ENCODE results near the gene INSR. TPM values are rescaled to one million over a fixed set of nuclear protein-coding genes. Genes with fewer than 3 reads are reported as not detected.
"Not testable (repeated sequence)": the region's sequence is repeated elsewhere in the genome, so short reads cannot be mapped to it uniquely, and the experiment has no call there.

The INSR gene
- total RNA-seq, 1 donor from 2014 or later, result 44.7 TPM

- H3K27ac Mint-ChIP-seq, result peak overlapping the region; percentile 72
- H3K36me3 Mint-ChIP-seq, result peaks cover 27% of the 10 kb centered on the region
- DNase-seq (ENCODE audit: low spot score in 2 of 2, unreplicated experiment in 2 of 2), result no peak
- H3K4me3 Mint-ChIP-seq, result no peak overlapping the region
- H3K9me3 Mint-ChIP-seq, result no peaks in the 10 kb centered on the region
- H3K27me3 Mint-ChIP-seq (ENCODE audit: low read depth), result no peaks in the 10 kb centered on the region
- no peak for TF ChIP-seq CTCF (IDR thresholded peaks at IDR 0.05; ENCODE audit: unreplicated experiment)
- peaks cover 3% of the 10 kb centered on the region for H3K4me1 Mint-ChIP-seq
Observed at GRCh38 chr19:7159105-7159933, 134.9 kb downstream of the INSR start.

- no peak for DNase-seq (ENCODE audit: low spot score in 2 of 2, unreplicated experiment in 2 of 2)
- Mint-ChIP-seq H3K9me3 (no peaks in the 10 kb centered on the region), H3K4me1 (no peaks in the 10 kb centered on the region), H3K4me3 (no peak overlapping the region), H3K27ac (no peak overlapping the region), H3K27me3 (ENCODE audit: low read depth) (no peaks in the 10 kb centered on the region), H3K36me3 (peaks cover 19% of the 10 kb centered on the region)
- no peak for TF ChIP-seq CTCF (IDR thresholded peaks at IDR 0.05; ENCODE audit: unreplicated experiment)
Observed at GRCh38 chr19:7153022-7153421, 141.2 kb downstream of the INSR start.

GRCh38 chr19:7152568-7152967 is 141.6 kb downstream of the INSR start:
- no peak overlapping the region for H3K4me3 Mint-ChIP-seq
- H3K27ac Mint-ChIP-seq, result peak overlapping the region; percentile 55
- no peaks in the 10 kb centered on the region for H3K9me3 Mint-ChIP-seq
- no peaks in the 10 kb centered on the region for H3K27me3 Mint-ChIP-seq (ENCODE audit: low read depth)
- TF ChIP-seq CTCF (IDR thresholded peaks at IDR 0.05; ENCODE audit: unreplicated experiment), result no peak
- DNase-seq (ENCODE audit: low spot score in 2 of 2, unreplicated experiment in 2 of 2), result no peak
- H3K36me3 Mint-ChIP-seq, result peaks cover 21% of the 10 kb centered on the region
- H3K4me1 Mint-ChIP-seq, result no peaks in the 10 kb centered on the region

- no peaks in the 10 kb centered on the region for H3K4me1 Mint-ChIP-seq
- H3K36me3 Mint-ChIP-seq, result peaks cover 34% of the 10 kb centered on the region
- H3K4me3 Mint-ChIP-seq, result no peak overlapping the region
- H3K27me3 Mint-ChIP-seq (ENCODE audit: low read depth), result no peaks in the 10 kb centered on the region
- peaks cover 9% of the 10 kb centered on the region for H3K9me3 Mint-ChIP-seq
- no peak for TF ChIP-seq CTCF (IDR thresholded peaks at IDR 0.05; ENCODE audit: unreplicated experiment)
- peak overlapping the region; percentile 21 for H3K27ac Mint-ChIP-seq
- no peak for DNase-seq (ENCODE audit: low spot score in 2 of 2, unreplicated experiment in 2 of 2)
Observed at GRCh38 chr19:7149956-7150705, 144.1 kb downstream of the INSR start.

- not testable (repeated sequence) for H3K4me1 Mint-ChIP-seq; H3K27me3 Mint-ChIP-seq (ENCODE audit: low read depth); H3K4me3 Mint-ChIP-seq; DNase-seq (ENCODE audit: low spot score in 2 of 2, unreplicated experiment in 2 of 2); H3K9me3 Mint-ChIP-seq; H3K27ac Mint-ChIP-seq
- H3K36me3 Mint-ChIP-seq, result peaks cover 36% of the 10 kb centered on the region
Observed at GRCh38 chr19:7147119-7147675, 147.0 kb downstream of the INSR start.

GRCh38 chr19:7146086-7146485 is 148.1 kb downstream of the INSR start:
- not testable (repeated sequence) for H3K4me1 Mint-ChIP-seq; H3K27me3 Mint-ChIP-seq (ENCODE audit: low read depth); DNase-seq (ENCODE audit: low spot score in 2 of 2, unreplicated experiment in 2 of 2); H3K4me3 Mint-ChIP-seq; H3K9me3 Mint-ChIP-seq; H3K27ac Mint-ChIP-seq
- H3K36me3 Mint-ChIP-seq, result peaks cover 46% of the 10 kb centered on the region

All from mesothelial cell of epicardium (in vitro differentiated cells).